ENCODE data around the gene SASH1.
"Not testable (repeated sequence)": the region's sequence is repeated elsewhere in the genome, so short reads cannot be mapped to it uniquely, and the experiment has no call there.

The SASH1 gene

DNA sequence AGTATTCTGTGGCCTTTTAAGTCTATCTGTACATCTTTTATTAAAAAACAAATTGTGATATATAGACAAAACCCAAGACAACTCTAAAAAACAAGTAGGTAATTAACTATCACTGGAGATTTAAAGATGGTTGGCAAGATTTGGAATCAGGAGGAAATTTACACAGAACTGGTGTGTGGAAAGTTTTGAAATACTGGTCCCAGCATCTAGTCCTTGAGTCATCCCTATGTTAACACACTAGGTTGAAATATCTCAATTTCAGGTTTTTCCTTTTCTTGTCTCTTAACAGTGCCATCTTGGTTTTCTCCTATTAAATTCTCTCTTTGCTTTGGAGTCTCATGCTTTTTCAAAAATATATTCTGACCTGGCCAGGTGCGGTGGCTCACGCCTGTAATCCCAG is 27.5 kb downstream of the SASH1 start:
- no peak for DNase-seq

- no peak for DNase-seq
Measured at GRCh38 chr6:148374040-148374774, 31.6 kb downstream of the SASH1 start.

GRCh38 chr6:148375401-148375800 is 32.8 kb downstream of the SASH1 start:
- DNase-seq, result no peak

DNA sequence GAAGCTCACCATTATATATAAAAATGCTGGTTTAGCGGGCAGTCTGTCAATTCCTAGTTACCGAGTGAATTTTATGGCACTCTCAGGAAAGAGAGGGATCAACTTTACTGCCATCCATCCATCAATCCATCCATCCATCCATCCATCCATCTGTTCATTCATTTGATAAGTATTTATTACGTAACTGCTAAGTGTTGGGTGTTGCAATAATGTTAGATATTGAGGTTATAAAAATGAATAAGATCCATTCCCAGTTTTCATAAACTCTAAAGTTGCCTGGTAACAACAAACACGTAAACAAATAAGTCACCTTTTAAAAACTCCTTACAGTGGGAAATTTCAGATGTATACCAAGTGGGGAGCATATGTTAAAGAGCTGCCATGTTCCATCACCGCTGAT is 36.8 kb downstream of the SASH1 start:
- DNase-seq, result no peak

- no peak for DNase-seq
Measured at GRCh38 chr6:148379966-148380713, 37.5 kb downstream of the SASH1 start.

DNA sequence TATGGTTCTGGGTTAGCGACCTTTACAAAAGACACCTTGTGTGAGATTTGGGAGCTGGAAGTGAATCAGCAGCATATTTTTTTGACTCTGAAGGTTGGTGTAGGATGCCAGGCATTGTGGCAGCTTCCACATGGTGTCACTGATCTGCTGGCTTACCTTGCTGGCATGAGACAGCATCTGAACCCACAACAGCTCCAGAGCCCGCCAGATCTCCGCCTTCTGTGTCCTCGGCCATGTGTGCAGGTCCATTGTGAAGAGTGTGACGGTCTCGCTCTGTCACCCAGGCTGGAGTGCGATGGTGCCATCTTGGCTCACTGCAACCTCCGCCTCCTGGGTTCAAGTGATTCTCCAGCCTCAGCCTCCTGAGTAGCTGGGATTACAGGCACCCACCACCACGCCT is 39.4 kb downstream of the SASH1 start:
- not testable (repeated sequence) for DNase-seq

DNA sequence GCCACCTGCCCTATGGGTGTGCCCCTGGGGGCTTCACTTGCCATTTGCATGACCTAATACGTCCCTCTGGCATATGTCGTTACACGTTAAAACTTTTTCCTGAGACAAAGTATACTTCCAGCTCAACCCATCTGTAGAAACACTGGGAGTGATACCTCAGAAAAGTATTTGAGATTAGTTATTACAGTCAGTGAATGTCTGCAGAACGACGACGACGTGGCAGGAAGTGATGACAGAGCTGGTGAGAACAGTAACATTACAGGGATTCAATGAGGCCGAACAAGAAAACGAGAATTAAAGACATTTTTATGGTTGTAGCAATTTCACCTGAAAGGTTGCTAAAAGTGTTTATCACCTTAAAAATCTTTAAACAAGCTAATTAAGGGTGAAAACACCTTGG is 40.2 kb downstream of the SASH1 start:
- no peak for DNase-seq

DNA sequence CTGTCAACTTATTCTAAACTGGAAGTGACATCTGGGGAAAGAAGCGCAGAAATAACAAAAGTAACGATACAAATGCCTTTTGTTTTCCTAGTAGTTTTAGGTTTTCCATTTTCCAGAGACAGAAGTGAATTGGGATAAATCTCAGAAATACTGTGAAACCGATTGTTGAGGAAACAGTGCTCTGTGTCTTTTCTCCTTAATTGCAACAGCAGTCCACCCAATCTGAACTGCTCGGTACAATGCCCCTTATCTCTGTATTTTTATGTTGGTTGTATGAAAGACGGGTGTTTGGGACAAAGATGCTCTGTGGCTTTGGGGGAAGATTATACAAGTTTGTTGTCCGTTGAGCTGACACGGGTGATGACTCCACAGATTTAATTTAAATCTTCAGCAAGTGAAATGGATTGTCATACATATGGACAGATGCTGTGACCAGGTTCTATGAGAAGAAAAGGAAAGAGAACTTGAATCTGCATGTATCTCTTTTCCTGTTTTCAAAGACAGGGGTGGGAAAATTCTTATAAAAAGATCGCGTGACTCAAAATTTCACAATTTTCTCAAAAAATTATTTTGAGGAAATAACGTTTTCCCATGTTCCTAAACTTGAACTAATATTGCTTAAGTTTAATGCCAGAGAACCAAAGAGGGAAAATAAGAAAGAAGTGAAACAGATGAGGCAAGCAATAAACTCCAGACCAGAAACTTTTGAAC is 41.2 kb downstream of the SASH1 start:
- no peak for DNase-seq

DNA sequence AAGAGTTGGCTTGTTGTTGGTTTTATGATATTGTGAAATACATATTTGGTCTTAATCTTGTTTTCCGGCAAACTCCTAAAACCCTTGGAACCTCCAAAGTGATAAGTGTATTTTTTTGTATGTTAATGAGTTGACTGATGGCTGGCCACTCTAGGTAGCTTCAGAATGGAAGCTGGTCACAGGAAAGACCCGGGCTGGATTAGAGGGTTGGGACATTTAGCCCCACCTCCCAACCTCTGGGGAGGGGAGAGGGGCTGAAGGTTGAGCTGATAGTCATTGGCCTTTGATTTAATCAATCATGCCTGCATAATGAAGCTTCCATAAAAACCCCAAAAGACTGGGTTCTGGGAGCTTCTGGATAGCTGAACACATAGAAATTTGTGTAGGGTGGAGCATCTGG is 42.7 kb downstream of the SASH1 start:
- DNase-seq, result no peak

GRCh38 chr6:148388521-148388920 is 45.9 kb downstream of the SASH1 start:
- DNase-seq, result no peak

DNA sequence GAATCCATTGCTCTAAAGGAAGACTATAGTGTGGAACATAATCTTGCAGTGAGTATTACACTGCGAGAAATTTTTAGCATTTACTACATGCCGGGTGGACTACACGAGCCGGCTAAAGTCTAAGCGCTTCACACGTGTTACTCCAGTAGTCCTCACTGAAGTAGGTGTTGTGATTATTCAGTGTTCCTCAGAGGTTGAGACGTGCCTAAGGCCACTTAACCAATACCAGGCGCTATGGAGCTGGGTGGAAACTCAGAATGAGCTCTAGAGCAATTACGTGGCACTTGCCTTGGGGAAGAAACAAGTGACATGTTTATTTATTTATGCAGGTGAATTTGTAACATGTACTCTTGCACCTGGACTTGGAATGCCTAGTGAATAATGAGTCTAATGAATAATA is 46.4 kb downstream of the SASH1 start:
- DNase-seq, result no peak

GRCh38 chr6:148389917-148390316 is 47.3 kb downstream of the SASH1 start:
- no peak for DNase-seq

DNA sequence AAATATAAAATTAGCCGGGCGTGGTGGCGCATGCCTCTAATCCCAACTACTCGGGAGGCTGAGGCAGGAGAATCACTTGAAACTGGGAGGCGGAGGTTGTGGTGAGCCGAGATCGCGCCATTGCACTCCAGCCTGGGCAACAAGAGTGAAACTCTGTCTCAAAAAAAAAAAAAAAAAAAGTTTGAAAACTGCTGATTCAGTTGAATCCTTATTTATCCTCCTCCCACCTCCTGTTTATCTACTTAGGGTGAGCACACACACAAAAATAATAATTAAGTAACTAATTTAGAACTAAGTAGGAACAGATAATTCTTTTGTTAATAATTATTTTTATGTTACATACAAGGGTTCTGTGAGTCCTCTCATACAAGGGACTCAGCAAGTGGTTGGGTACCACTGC is 49.5 kb downstream of the SASH1 start:
- not testable (repeated sequence) for DNase-seq

- no peak for DNase-seq
Measured at GRCh38 chr6:148392671-148393070, 50.0 kb downstream of the SASH1 start.

DNA sequence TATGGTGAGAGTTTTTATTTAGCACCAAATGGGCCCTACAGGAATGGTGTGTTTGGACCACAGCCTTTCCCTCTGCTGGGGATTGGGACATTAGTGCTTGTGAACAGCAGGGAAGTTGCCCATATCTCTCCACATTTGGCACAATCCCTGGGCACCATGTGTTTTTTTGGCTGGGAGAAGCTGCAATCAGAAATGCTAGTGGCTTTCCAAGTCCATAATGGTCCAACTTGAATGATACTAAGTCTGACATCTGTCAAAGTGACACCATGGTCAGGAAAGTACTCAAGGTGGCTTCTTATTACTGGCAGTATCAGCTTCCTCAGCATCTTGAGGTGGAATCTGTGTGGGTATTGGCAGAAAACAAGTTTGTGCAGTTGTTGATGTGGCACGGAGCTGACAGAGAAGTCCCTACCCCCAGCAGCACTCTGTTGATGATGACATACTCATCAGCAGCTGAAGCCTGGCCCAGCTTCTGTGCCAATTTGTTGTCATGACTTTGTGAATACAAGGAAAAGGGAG is 53.0 kb downstream of the SASH1 start:
- no peak for DNase-seq

GRCh38 chr6:148396411-148396810 is 53.8 kb downstream of the SASH1 start:
- DNase-seq, result no peak

DNA sequence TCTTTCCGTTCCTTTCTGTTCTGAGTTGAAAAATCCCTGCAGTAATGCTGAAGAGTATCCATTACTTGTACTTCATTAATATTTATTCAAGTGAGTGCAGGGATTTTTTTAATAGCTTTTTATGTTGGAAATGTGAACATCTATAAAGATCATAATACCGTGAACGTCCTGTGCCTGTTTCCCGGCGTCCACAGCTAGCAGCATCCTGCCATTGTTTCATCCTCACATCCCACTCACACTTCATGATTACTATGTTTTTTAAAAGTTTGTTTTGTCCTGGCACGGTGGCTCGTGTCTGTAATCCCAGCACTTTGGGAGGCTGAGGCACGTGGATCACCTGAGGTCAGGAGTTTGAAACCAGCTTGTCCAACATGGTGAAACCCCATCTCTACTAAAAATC is 54.3 kb downstream of the SASH1 start:
- DNase-seq, result no peak

- DNase-seq, result no peak
Measured at GRCh38 chr6:148398244-148398643, 55.6 kb downstream of the SASH1 start.

DNA sequence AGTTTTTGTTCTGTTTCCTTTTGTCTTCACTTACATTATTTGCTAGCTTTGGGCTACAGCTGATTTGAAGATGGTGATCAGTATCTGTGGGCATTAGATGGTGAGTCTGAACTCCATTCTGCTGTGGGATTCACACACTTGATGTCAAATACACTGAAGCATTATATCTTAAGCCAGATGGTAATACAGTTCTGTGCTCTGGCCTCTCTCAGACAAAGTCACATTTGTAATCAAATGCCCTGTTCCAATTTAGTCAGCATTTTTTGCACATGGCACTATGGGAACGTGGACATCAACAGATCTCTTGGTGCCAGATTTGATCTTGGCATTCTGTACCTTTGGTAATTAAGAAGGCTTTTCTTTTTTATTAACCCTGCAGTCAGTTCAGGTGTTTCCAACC is 56.0 kb downstream of the SASH1 start:
- no peak for DNase-seq

GRCh38 chr6:148401571-148401970 is 58.9 kb downstream of the SASH1 start:
- DNase-seq, result no peak

GRCh38 chr6:148404456-148405054 is 61.9 kb downstream of the SASH1 start:
- DNase-seq, result no peak

DNA sequence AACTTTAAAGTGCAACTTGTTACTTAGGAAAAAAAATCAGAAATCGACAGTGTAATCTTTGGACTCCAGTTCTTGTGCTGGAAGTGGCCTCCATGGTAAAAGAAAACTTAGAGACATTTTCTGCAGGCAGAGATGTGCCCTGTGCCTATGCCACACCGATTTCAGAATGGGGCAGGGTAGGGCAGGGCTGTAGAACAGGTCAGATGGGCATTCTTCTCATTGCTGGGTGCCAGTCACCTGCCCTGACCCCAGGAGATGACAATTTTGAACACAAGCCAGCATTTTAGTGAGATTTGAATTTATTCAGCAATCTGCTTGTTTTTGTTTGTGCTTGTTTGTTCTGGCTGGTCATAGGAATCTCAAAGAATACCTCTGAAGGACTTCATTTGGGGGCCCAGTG is 63.3 kb downstream of the SASH1 start:
- no peak for DNase-seq
